ENCODE measurements around the gene BPHL.
"Not testable (repeated sequence)": the region's sequence is repeated elsewhere in the genome, so short reads cannot be mapped to it uniquely, and the experiment has no call there.

Gene BPHL

GRCh38 chr6:3135668-3136291 is 17.3 kb downstream of the BPHL start:
- H3K27ac ChIP-seq: peak overlapping the region; percentile 96
- TF ChIP-seq, protein P1, sequence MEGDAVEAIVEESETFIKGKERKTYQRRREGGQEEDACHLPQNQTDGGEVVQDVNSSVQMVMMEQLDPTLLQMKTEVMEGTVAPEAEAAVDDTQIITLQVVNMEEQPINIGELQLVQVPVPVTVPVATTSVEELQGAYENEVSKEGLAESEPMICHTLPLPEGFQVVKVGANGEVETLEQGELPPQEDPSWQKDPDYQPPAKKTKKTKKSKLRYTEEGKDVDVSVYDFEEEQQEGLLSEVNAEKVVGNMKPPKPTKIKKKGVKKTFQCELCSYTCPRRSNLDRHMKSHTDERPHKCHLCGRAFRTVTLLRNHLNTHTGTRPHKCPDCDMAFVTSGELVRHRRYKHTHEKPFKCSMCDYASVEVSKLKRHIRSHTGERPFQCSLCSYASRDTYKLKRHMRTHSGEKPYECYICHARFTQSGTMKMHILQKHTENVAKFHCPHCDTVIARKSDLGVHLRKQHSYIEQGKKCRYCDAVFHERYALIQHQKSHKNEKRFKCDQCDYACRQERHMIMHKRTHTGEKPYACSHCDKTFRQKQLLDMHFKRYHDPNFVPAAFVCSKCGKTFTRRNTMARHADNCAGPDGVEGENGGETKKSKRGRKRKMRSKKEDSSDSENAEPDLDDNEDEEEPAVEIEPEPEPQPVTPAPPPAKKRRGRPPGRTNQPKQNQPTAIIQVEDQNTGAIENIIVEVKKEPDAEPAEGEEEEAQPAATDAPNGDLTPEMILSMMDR (IDR thresholded peaks at IDR 0.05): no peak
- no peak for TF ChIP-seq ZFX (IDR thresholded peaks at IDR 0.05; ENCODE audit: borderline replicate concordance)

DNA sequence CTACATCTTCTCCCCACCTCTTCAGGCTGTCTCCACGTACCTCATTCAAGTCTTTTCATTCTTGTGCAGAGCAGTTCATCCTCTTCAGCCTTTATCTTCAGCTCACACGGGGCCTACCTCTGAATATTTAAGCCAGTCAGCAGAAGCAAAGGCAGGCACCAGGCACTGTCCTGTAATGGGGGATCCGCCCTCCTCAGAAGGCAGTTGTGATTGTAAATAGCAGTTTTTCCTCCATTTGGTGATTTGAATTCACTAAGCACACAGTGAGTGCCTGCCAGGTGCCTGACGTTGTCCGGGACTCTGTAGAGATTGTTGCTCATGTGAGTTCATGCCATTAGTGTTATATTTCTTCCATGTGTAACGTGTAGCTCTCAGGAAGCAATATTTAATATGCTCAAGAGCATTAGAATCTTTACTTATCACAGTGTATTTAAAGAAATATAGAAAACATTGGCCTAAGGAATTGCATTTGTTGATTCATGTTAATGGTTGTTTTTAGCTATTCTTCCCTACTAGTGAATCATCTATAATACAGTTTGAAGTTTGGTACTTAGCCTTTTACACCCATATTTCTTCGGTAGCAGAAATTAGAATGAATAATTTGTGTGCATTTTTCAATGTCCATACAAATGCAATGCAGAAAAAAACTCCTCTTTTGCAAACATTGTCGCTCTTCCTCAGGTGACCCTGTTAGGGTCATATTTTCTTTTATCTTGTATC is 17.9 kb downstream of the BPHL start:
- TF ChIP-seq, protein P1 (IDR thresholded peaks at IDR 0.05): no peak
- TF ChIP-seq ZFX (IDR thresholded peaks at IDR 0.05; ENCODE audit: borderline replicate concordance): no peak
- H3K27ac ChIP-seq: peak overlapping the region; percentile 96

DNA sequence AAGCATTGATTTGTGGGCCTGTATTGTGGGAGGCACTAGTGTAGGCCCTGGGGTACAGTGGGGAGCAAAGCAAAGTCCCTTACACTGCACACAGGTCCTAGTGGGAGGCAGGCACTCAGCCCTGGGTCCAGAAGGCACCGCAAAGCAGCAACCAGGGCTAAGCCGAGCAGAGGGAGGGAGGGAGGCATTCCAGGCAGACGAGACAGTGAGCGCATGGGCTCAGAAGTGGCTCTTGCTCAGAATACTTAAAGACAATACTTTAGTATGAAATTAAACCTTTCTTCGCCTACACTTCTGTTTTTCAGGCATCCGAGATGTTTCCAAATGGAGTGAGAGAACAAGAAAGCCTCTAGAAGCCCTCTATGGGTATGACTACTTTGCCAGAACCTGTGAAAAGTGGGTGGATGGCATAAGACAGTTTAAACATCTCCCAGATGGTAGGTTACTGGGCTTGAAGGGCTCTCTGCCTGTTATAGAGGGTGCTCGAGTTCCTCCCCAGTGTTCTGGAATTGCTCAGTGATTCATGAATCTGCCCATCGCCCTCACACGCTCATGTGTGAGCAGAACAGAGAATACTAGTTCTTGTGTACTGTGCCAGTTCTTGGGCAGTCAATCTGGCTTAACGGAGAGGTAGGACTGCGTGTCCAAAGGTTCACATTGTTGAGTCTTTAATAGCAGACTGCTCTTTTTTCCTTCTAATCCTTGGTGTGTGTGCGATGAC is 18.7 kb downstream of the BPHL start:
- H3K27ac ChIP-seq: peak overlapping the region; percentile 96
- TF ChIP-seq, protein P1 (IDR thresholded peaks at IDR 0.05): no peak
- no peak for TF ChIP-seq ZFX (IDR thresholded peaks at IDR 0.05; ENCODE audit: borderline replicate concordance)

DNA sequence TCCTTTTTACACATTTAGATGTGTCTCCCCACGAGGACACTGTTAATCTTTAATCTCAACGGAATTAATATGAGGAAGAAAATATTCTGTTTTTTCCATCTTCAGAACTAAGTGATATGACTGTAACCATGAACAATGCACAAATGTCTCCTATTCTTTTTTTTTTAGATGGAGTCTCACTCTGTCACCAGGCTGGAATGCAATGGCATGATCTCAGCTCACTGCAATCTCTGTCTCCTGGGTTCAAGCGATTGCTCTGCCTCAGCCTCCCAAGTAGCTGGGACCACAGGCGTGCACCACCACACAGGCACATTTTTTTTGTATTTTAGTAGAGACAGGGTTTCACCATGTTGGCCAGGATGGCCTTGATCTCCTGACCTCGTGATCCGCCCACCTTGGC is 19.4 kb downstream of the BPHL start:
- H3K27ac ChIP-seq: not testable (repeated sequence)

DNA sequence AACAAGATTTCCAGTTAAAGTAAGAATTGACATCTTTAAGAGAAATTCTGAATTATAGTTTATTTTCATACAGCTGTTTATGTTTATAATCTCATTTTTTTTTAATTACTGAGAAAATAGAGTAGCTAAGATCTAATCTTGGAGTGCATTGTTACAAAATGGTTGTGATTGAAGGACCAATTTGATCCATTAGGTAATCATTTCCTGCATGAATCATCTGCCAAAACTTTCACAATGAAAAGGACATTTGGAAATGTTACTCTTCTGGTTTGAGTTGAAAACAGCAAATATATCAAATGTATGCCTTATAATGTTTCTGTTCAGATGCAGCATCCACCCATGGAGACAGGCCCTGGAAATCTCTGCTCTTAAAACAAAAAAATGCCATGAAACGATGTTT is 19.8 kb downstream of the BPHL start:
- H3K27ac ChIP-seq: peak overlapping the region; percentile 62
- TF ChIP-seq ZFX (IDR thresholded peaks at IDR 0.05; ENCODE audit: borderline replicate concordance): no peak
- TF ChIP-seq, protein P1 (IDR thresholded peaks at IDR 0.05): no peak

- peak overlapping the region; percentile 62 for H3K27ac ChIP-seq
- TF ChIP-seq ZFX (IDR thresholded peaks at IDR 0.05; ENCODE audit: borderline replicate concordance): no peak
- TF ChIP-seq, protein P1 (IDR thresholded peaks at IDR 0.05): no peak
These were observed 20.8 kb downstream of the BPHL start for GRCh38 chr6:3139090-3139903.

DNA sequence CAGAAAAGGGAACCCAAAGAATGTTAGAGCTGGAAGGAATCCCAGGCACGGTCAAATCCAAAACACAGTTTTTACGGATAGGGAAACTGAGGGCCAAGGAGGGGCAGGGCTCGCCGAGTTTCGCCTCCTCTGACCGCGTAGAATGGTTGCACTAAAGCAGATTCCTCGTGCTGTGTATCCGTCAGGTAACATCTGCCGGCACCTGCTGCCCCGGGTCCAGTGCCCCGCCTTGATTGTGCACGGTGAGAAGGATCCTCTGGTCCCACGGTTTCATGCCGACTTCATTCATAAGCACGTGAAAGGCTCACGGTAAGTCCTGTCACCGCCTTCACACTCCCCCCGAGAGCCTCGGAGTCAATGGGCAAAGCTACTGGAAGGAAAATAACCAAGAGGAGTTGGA is 21.7 kb downstream of the BPHL start:
- H3K27ac ChIP-seq: no peak overlapping the region
- TF ChIP-seq ZFX (IDR thresholded peaks at IDR 0.05; ENCODE audit: borderline replicate concordance): no peak
- TF ChIP-seq, protein P1 (IDR thresholded peaks at IDR 0.05): no peak

Data from 22Rv1 (cell line).